PFSK-1 (cell line): Measurements from ENCODE around the gene FRG1.

Experiments used
- FOXP2 ChIP-seq: optimal IDR thresholded peaks from 2 replicates; pipeline ENCODE3; 2011; ENCODE audit warnings: borderline replicate concordance, control low read depth, inconsistent platforms; ENCODE audit not compliant: insufficient read depth; ENCODE audit errors: extremely low read length, extremely low read depth
- POLR2AphosphoS5 ChIP-seq: IDR thresholded peaks from 2 replicates; pipeline ENCODE4 v1.6.1; 2012; ENCODE audit warnings: low read depth, mild to moderate bottlenecking, control low read depth, low read length, moderate library complexity
- REST ChIP-seq, 2 experiments: IDR thresholded peaks; 2 replicates each; pipeline versions ENCODE4 v1.6.1 to v1.8.0; 2011 to 2012; ENCODE audit warnings: low read depth in 2 of 2, low read length in 2 of 2, control low read depth in 1 of 2, inconsistent platforms in 1 of 2, mild to moderate bottlenecking in 1 of 2, moderate library complexity in 1 of 2; ENCODE audit not compliant: insufficient read depth in 1 of 2

- TF ChIP-seq REST (IDR thresholded peaks at IDR 0.05; ENCODE audit: insufficient read depth in 1 of 2, low read depth in 2 of 2, low read length in 2 of 2) (no peak), FOXP2 (no peak), POLR2AphosphoS5 (no peak; the same call in 1 of the 2 replicates)
Observed at GRCh38 chr4:189941005-189941450, 356 bp downstream of the FRG1 start.
